ENCODE results near the gene TTC39A.

DNA sequence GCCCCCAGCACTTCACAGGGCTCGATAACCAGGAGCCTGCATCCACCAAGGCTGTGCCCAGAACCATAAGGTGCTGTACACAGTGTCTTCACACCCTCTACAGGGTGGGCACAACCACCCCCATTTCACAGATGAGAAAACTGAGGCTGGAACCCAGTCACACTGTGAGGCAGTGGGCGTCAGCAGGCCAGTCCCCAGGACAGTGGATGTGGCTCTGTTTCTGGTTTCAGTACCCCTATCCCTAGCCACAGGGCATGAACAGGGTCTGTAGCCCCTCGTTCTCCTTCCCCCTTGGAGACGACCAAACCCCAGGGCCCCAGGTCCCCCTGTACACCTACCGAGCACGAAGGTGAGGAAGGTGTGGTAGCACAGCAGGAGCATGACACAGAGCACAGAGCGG, 27.6 kb downstream of the TTC39A start:
- TF ChIP-seq YY1 (IDR thresholded peaks at IDR 0.05; ENCODE audit: insufficient read depth, insufficient read length) (no peak), ZNF274 (IDR thresholded peaks at IDR 0.05; ENCODE audit: low read depth, low read length) (no peak)

Data from NT2/D1 (cell line).